ENCODE results near the gene PPM1E.
"Not testable (repeated sequence)": the region's sequence is repeated elsewhere in the genome, so short reads cannot be mapped to it uniquely, and the experiment has no call there.

PPM1E gene

GRCh38 chr17:58755577-58756245 lies at the start of gene PPM1E:
Gene PPM1E, plus strand, starts transcription at chr17:58755854.
- DNase-seq (ENCODE audit: insufficient read length, low spot score) (peak; percentile 60), FAIRE-seq (no peak)
- TF ChIP-seq POLR2A (IDR thresholded peaks at IDR 0.05; ENCODE audit: low read depth, low read length), result peak; percentile 20; the same call in 1 of the 2 replicates

- FAIRE-seq (no peak), DNase-seq (ENCODE audit: insufficient read length, low spot score) (no peak)
- no peak for TF ChIP-seq POLR2A (IDR thresholded peaks at IDR 0.05; ENCODE audit: low read depth, low read length)
Observed at GRCh38 chr17:58706351-58707140, 49.1 kb upstream of the PPM1E start.

GRCh38 chr17:58710948-58711552 lies 44.6 kb upstream of the PPM1E start:
- FAIRE-seq, result peak; percentile 60
- DNase-seq (ENCODE audit: insufficient read length, low spot score), result peak; percentile 12
- TF ChIP-seq POLR2A (IDR thresholded peaks at IDR 0.05; ENCODE audit: low read depth, low read length), result no peak

- TF ChIP-seq POLR2A (IDR thresholded peaks at IDR 0.05; ENCODE audit: low read depth, low read length), result no peak
- no peak for FAIRE-seq
- DNase-seq (ENCODE audit: insufficient read length, low spot score), result no peak
Observed at GRCh38 chr17:58722274-58722673, 33.4 kb upstream of the PPM1E start.

GRCh38 chr17:58722696-58723095 lies 33.0 kb upstream of the PPM1E start:
- FAIRE-seq, result peak; percentile 53

GRCh38 chr17:58728798-58729197 lies 26.9 kb upstream of the PPM1E start:
- DNase-seq (ENCODE audit: insufficient read length, low spot score), result no peak
- no peak for FAIRE-seq
- TF ChIP-seq POLR2A (IDR thresholded peaks at IDR 0.05; ENCODE audit: low read depth, low read length), result no peak

More at GRCh38 chr17:58722696-58723095, 33.0 kb upstream of the PPM1E start:
- no peak for TF ChIP-seq POLR2A (IDR thresholded peaks at IDR 0.05; ENCODE audit: low read depth, low read length)
- no peak for DNase-seq (ENCODE audit: insufficient read length, low spot score)

- FAIRE-seq, result no peak
- no peak for DNase-seq (ENCODE audit: insufficient read length, low spot score)
Observed at GRCh38 chr17:58730937-58731336, 24.7 kb upstream of the PPM1E start.

GRCh38 chr17:58734040-58734439 lies 21.6 kb upstream of the PPM1E start:
- TF ChIP-seq POLR2A (IDR thresholded peaks at IDR 0.05; ENCODE audit: low read depth, low read length), result no peak
- FAIRE-seq (peak; percentile 30), DNase-seq (ENCODE audit: insufficient read length, low spot score) (no peak)

More at GRCh38 chr17:58730937-58731336, 24.7 kb upstream of the PPM1E start:
- TF ChIP-seq POLR2A (IDR thresholded peaks at IDR 0.05; ENCODE audit: low read depth, low read length), result no peak

GRCh38 chr17:58734811-58735210 lies 20.8 kb upstream of the PPM1E start:
- no peak for TF ChIP-seq POLR2A (IDR thresholded peaks at IDR 0.05; ENCODE audit: low read depth, low read length)
- DNase-seq (ENCODE audit: insufficient read length, low spot score) (no peak), FAIRE-seq (no peak)

- FAIRE-seq (no peak), DNase-seq (ENCODE audit: insufficient read length, low spot score) (no peak)
- no peak for TF ChIP-seq POLR2A (IDR thresholded peaks at IDR 0.05; ENCODE audit: low read depth, low read length)
Observed at GRCh38 chr17:58741121-58741625, 14.5 kb upstream of the PPM1E start.

GRCh38 chr17:58747674-58748073 lies 8.0 kb upstream of the PPM1E start:
- FAIRE-seq, result no peak
- no peak for TF ChIP-seq POLR2A (IDR thresholded peaks at IDR 0.05; ENCODE audit: low read depth, low read length)

GRCh38 chr17:58749627-58750026 lies 6.0 kb upstream of the PPM1E start:
- not testable (repeated sequence) for FAIRE-seq; DNase-seq (ENCODE audit: insufficient read length, low spot score)

More at GRCh38 chr17:58747674-58748073, 8.0 kb upstream of the PPM1E start:
- no peak for DNase-seq (ENCODE audit: insufficient read length, low spot score)

GRCh38 chr17:58753026-58753425 lies 2.6 kb upstream of the PPM1E start:
- no peak for TF ChIP-seq POLR2A (IDR thresholded peaks at IDR 0.05; ENCODE audit: low read depth, low read length)
- no peak for FAIRE-seq
- no peak for DNase-seq (ENCODE audit: insufficient read length, low spot score)

- no peak for TF ChIP-seq POLR2A (IDR thresholded peaks at IDR 0.05; ENCODE audit: low read depth, low read length)
- DNase-seq (ENCODE audit: insufficient read length, low spot score), result peak; percentile 26
- no peak for FAIRE-seq
Observed at GRCh38 chr17:58755269-58755576, 431 bp upstream of the PPM1E start.
